GM18868 (cell line): ENCODE results near the gene NEURL3.
"Not testable (repeated sequence)": the region's sequence is repeated elsewhere in the genome, so short reads cannot be mapped to it uniquely, and the experiment has no call there.

Experiments used
- ATAC-seq: cut with Tn5 transposase; IDR thresholded peaks from one replicate; pipeline ENCODE4 v1.9.1; 2021; ENCODE audit warnings: mild to moderate bottlenecking, moderate library complexity; ENCODE audit not compliant: unreplicated experiment

Gene NEURL3

GRCh38 chr2:96505231-96505889, at the start of gene NEURL3:
TSS of gene NEURL3 (minus strand) at chr2:96505357. CDS start at chr2:96505286, 71 bp downstream.
- no peak for ATAC-seq

DNA sequence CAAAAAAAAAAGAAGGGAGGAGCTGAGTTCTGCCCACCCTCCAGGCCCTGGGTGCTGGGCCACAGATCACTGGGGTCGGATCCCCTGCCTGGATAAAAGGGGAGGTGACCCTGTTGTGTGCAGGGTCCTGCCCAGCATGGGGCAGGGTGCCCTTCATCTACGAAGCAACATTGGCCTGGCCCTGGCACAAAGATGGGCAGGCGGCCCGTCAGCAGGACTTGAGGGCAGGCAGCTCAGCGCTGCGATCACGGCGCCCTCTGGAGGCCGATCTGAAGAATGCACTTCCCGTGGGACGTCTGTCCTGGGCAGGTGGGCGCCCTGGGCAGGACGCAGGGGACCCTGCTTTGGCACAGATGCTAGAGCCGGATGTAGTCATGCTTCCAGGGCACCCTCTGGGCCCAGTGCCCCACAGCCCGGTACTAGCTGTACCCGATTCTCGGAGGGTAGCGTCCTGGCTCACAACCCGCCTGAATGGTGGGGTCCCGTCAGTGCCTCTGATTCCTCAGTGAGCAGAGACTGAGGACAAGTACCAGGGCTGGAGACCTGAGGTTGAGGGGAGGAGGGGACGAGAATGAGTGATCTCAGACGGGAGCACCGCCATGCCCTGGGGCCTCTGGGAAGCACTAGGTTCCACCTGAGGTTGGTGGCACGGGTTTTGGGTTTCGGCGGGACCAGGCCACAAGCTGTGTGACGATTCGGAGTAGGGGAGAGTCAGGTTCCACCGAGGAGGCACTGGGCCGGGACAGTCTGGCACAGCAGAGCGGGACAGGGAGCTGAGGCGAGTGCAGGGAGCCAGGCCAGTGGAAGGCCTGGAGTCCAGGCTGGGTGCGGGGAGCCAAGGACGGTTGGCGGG, 49.4 kb upstream of the NEURL3 start:
- ATAC-seq, result no peak

DNA sequence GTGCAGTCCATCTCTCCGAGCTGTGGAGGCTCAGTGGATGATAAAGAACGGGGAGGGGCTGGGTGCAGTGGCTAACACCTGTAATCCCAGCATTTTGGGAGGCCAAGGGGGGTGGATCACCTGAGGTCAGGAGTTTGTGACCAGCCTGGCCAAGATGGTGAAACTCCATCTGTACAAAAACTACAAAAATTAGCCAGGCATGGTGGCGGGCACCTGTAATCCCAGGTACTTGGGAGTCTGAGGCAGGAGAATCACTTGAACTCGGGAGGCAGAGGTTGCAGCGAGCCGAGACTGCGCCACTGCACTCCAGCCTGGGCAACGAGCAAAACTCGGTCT, 48.8 kb upstream of the NEURL3 start:
- not testable (repeated sequence) for ATAC-seq

DNA sequence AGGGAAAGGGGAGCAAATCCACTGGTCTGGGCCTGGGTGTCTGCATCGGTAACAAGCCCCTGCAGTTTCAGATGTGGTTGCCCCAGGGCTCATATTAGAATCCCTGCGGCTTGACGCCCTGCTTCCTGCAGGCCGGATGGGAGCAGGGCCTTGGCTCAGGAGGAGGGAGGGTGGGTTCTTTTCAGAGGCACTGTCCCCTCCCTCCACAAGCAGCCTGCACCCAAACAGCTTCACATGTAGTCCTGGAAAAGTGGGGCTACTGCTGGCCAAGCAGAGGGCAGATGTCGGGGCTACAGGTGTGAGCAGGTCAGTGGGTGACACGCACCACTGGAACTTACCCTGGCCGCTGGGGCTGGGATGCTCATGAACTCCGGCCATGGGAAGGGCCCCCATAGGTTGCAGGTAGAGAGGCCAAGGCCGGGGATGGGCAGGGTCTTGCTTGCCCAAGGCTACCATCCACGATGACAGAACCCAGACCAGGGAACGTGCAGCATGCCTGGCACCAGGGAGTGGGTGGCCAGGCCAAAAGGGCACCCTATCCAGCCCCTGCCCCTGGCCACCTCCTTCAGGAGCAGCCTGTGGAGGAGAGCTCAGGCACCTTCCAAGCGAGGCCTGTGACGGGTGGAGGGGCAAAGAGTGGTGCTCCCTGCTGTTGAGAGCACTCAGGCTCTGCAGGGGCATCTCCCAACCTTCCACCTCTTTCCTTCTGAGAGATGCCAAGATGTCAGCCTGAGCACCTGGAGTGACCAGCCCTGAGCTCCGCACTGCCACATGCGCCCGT, 48.2 kb upstream of the NEURL3 start:
- no peak for ATAC-seq

DNA sequence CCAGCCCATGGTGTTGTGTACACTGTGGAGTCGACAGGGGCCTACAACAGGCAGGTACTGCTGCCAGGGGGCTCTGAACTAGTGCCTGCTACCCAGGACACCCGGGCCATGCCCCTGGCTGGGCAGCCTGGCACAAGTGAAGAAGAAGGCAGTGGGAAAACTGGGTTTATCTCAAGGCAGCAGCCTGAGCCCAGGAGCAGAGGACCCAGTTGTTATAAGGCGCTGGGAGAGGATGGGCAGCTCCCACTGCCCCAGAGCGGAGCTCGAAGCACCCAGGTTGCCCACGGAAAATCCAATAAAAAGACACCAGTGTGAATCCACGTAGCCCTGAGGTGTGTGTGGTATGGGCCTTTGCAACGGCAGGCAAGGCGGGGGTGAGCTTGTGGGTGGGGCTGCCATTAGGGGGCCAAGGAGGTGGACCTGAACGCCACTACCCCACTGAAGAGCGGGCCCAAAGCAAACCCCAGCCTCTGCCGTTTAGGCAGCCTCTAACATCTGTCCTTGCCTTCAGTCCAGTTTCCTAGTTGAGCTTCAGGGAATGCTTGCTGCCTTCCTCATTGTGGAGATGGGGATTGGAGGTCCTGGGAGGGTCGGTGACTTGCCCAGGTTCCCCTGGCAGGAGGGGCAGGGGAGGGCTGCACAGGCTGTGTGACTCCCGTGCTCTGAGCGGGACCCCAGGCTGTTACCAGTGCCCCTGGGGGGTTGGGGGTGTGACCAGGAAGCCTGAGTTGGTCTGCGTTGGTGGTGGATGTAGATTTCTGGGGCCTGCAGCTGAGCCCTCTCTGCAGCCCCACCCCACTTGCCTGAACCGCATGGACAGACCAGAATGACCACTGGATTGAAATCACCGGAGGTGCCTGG, 47.4 kb upstream of the NEURL3 start:
- no peak for ATAC-seq

GRCh38 chr2:96551605-96552314, 46.6 kb upstream of the NEURL3 start:
- ATAC-seq, result no peak

DNA sequence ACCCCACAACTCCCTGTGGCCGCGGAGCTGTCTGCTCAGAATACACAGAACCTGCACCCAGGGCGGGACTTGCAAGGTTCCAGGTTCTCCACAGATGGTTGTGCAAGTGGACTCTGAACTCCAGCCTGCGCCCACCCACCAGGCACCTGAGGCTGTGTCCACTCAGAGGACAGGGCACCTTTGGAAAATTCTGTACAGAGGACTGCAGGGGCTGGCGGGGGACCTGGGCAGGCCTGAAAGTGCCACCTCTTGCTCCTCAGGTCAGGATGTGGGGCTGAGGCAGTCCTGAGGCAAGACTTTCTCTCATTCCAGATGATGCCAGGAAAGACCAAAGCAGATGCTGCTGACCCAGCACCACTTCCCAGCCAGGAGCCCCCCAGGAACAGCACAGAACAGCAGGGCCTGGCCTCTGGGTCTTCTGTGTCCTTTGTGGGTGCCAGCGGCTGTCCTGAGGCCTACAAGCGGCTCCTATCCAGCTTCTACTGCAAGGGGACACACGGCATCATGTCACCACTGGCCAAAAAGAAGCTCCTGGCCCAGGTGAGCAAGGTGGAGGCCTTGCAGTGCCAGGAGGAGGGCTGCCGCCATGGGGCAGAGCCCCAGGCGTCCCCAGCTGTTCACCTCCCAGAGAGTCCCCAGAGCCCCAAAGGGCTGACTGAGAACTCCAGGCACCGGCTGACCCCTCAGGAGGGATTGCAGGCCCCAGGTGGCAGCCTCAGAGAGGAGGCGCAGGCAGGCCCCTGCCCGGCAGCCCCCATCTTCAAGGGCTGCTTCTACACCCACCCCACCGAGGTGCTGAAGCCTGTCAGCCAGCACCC, 45.8 kb upstream of the NEURL3 start:
- no peak for ATAC-seq

DNA sequence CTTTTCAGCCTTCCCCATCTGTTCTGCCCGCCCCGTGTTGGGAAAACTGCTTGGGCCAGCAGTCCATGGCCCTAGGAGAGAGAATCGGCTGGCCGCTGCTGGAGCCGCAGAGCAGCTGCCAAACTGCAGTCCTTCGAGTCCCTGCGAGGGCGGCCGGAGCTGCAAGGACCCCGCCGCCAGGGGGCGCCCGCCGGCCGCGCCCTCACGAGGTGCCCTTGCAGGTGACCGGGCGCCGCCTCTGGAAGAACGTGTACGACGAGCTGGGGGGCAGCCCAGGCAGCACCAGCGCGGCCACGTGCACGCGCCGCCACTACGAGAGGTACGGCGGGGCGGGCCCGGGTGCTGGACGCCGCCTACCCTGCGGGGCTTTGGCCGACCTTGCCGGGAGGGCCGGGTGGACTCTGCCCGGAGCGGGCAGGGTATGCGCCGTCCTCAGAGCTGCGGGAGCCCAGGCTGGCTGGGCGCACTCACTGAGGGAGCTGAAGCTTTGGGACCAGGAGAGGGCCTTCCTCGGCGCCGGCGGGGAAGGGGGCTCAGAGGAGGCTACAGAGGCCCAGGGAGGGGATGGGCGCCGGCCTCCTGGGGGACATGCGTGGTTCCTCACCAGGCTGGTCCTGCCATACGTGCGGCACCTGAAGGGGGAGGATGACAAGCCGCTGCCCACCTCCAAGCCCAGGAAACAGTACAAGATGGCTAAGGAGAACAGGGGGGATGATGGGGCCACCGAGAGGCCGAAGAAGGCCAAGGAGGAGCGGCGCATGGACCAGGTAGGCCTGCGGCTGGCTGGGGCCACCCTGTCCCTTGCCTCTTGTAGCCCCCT, 45.0 kb upstream of the NEURL3 start:
- no peak for ATAC-seq

GRCh38 chr2:96549466-96549785, 44.3 kb upstream of the NEURL3 start:
- no peak for ATAC-seq

DNA sequence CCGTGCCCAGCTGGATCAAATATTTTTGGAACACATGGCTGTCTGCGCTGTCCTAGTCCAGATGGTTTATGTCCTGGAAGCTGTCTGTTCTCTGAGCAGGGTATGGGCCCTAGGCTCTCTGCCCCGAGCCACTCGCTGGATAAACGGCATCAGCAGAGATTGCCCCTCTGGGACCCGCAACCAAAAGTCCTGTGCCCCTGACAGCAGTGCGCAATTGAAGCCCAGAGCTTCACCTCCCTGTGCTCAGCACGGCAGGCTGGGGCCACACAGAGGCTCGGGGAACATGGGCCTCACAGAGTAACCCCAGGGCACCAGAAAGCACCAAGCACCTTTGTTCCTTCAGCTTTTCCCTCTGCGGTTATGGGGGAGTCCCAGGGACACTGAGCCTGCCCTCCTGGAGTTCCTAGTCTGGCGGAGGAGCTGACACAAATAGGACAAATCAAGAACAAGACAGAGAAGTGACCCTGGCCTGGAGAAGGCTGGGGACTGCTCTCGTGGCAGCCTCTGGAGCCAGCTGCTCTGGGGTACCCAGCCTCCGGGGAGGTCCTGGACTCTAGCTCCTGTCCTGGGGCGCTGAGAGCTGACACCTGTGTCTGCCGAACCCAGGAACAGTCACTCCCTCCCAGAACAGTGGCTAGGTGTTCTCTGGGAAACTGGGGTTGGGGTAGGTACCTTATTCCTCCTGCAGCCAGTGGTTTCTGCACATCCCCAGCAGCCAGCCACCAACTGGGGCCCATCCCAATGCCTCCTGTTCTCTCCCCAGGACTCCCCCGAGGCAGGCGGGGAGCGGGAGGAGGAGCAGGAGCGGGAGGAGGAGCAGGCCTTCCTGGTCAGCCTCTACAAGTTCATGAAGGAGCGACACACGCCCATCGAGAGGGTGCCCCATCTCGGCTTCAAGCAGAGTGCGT, 43.7 kb upstream of the NEURL3 start:
- ATAC-seq, result no peak

DNA sequence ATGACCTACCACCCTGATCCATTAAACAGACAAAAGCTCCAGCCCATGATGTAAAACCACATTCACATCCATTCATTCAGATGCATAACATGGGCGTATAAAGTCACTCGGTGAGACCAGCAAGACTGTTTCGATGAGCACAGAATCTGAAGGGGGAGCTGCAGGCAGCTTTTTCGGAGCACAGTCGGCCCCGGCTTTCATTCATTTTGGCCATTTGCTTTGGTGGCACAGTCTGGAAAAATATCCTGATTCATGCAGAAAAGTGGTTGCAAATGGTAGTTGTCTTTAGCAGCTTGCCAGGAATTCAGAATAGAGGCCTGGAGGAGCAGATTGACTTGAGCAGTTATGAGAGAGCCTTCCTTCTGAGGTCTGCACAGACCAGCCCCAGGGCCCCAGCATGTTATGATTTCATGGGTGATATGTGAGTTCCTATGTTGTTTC, 42.6 kb upstream of the NEURL3 start:
- no peak for ATAC-seq

DNA sequence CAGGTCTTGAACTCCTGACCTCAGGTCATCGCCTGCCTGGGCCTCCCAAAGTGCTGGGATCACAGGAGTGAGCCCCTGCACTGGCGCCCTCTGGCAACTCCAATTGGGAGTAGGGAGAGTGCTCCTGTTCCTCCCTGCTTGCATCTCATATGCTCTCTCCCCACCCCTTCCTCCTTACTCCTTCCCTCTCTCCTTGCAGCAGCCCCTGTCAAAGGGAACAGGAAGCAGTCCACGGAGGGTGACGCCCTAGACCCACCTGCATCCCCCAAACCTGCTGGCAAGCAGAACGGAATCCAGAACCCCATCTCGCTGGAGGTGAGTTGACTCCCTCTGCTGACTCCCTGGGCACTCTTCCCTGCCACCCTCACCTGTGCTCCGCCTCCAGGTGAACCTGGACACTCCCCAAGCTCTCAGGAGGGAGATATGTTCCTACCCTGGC, 42.1 kb upstream of the NEURL3 start:
- ATAC-seq, result no peak

DNA sequence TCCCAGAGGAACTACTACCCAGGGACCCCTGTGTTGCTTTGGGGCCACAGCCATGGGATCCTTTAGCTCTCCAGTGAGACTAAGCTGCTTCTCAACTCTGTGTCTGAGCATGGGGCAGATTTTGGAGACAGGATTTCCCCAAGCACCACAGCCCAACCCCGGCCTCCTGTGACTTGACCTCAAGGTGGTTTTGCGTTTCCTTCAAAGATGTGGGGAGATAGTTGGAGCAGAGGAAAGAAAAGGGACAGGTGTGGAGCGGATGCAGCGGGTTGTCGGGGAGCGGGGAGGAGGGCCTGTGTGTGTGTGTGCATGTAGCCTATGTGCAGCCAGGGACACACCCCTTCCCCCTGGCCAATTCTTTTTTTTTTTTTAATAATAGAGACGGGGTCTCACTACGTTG, 41.6 kb upstream of the NEURL3 start:
- no peak for ATAC-seq

DNA sequence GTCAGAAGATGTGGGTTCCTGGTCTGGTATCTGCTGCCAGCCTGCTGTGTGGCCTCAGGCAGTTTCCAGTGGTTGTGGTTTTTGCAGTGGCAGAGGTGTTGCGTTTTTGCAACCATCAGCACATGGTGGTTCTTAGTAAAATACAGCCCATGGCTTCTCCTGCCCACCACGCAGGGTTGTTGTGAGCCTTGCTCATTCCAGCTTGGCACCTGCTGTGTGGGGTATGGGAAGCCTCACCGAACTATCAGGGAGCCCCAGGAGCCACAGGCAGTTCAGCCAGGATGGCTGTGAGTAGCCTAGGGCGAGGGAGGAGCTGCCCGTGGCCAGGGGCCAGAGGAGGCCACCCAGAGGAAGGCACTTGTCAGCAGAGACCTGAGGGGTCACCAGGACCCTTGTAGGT, 41.2 kb upstream of the NEURL3 start:
- no peak for ATAC-seq

DNA sequence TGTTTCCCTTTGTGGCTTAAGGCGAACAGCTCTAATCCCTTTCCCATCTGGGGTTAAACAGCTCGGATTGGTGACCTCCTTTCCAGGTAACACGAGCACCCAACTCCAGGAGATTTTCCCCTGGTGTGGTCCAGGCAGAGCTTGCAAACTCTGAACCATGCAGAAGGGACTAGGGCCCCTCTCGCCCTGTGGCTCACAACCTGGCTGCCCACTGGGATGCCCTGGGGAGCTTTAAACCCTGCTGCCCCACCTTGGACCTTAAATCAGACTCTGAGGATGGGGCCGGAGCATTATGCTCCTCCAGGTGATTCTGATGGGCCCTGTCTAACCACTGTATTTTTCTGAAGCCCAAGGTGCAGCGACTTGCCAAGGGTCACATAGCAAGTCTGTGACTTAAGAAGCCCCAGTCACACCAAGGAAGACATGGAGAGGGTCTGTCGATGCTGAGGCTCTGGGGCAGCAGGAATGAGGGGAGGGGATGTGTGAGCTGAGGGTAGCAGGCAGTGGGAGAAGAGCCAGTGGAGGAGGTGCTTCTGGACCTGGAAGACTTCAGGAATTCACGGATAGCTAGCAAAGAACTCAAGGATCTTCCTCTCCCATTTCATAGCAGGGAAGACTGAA, 37.3 kb upstream of the NEURL3 start:
- ATAC-seq, result no peak

DNA sequence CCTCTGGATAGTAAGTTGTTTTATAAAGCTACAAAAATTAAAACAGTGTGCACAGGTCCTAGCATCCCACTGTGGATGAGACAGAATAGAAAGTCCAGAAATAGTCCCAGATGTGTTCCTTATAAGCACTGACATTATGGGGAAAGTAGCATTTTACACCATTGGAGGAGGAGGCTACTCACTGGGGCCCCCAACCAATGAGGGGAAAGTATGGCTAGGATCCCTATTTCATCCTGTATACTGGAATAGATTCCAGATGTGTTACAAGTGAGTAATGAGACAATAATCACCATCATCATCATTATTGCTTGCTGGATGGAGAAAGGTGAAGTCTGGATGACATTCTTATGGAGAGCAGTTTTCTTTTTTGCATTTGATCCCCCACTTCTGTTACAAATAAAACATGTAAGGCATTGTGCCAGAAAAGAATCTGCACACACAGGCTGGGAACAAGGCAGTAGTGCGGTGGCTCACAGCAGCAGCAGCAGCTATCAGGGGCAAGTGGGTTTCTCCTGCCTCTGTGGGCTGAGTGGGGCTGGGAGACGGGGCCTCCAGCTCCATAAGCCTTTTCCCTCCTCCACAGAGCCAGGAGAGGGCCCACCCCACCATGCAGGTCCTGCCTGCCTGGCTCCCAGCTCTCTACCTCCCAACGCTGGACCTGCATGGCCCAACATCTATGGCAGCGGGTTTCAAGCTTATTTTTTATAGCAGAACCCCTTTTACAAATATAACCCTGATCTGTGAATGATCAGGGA, 36.4 kb upstream of the NEURL3 start:
- no peak for ATAC-seq
